ENCODE data around the gene UBE4B.

The UBE4B gene

DNA sequence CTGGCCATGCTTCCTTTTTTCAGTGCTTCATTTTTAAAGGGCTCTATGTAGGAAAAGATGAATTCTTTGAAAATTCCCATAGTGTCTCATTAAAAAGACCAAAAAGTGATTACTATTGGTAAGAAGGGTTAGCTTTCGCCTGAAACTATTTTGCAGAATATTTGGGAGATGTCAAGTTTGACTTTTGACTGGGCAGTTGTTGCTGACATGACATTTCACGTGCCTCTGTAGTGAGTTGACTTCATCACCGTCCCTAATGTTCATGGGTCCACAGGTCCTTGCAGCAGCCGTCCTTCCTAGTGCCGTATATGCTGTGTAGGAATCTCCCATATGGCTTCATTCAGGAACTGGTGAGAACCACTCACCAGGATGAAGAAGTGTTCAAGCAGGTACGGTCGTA, 88.9 kb downstream of the UBE4B start:
- no peaks in the 10 kb centered on the region for H3K9me3 ChIP-seq
- H3K27me3 ChIP-seq: no peaks in the 10 kb centered on the region
- no peaks in the 10 kb centered on the region for H3K36me3 ChIP-seq
- no peak for DNase-seq
- H3K4me3 ChIP-seq (ENCODE audit: low read depth, low read length): no peak overlapping the region
- H3K4me1 ChIP-seq: no peaks in the 10 kb centered on the region
- TF ChIP-seq, protein P1, sequence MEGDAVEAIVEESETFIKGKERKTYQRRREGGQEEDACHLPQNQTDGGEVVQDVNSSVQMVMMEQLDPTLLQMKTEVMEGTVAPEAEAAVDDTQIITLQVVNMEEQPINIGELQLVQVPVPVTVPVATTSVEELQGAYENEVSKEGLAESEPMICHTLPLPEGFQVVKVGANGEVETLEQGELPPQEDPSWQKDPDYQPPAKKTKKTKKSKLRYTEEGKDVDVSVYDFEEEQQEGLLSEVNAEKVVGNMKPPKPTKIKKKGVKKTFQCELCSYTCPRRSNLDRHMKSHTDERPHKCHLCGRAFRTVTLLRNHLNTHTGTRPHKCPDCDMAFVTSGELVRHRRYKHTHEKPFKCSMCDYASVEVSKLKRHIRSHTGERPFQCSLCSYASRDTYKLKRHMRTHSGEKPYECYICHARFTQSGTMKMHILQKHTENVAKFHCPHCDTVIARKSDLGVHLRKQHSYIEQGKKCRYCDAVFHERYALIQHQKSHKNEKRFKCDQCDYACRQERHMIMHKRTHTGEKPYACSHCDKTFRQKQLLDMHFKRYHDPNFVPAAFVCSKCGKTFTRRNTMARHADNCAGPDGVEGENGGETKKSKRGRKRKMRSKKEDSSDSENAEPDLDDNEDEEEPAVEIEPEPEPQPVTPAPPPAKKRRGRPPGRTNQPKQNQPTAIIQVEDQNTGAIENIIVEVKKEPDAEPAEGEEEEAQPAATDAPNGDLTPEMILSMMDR (IDR thresholded peaks at IDR 0.05; ENCODE audit: low read depth, low read length): no peak

DNA sequence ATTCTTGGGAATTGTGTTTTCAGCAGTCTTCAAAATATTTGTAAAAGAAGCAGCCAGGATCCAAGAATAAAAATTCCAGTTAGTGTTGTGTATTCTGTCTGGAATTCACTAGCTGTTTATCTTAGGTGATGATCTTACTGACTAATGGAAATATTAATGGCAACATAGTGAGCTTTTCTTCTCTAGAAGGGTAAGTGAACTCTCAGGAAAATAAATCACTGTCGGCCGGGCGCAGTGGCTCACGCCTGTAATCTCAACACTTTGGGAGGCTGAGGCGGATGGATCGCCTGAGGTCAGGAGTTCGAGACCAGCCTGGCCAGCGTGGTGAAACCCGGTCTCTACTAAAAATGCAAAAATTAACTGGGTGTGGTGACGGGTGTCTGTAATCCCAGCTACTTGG, 90.2 kb downstream of the UBE4B start:
- Histone ChIP-seq H3K4me1 (no peaks in the 10 kb centered on the region), H3K9me3 (no peaks in the 10 kb centered on the region), H3K27me3 (no peaks in the 10 kb centered on the region), H3K36me3 (no peaks in the 10 kb centered on the region), H3K4me3 (ENCODE audit: low read depth, low read length) (no peak overlapping the region)
- DNase-seq: peak; percentile 6
- TF ChIP-seq, protein P1 (IDR thresholded peaks at IDR 0.05; ENCODE audit: low read depth, low read length): no peak

DNA sequence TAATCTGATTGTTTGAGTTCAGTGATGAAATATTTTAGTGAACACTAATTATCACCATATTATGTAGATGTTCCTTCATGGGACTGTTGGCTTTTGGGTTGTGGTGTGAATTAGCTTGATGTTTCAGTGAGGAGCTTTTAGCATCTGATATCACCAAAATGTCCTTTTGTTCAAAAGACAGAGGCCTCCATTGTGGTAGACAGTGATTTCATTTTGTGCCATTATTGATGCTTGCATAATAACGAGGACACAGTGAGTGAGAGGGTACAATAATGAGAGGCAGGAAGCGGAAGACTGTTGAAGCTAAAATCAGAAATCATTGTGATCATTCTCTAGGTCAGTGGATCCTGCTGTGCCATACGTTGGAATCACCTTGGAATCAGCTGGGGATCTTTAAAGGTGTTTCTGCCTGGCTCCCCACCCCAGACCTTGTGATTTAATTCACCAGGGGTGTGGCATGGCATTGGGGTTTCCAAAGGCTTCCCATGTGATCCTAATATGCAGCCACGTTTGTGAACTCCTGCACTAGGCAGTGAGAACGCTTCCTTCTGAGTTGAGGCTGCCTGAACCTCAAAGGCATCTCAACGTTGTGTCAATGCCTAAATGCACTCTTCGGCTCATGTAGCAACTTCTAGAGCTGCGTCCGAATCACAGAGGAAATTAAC, 95.5 kb downstream of the UBE4B start:
- H3K4me1 ChIP-seq: no peaks in the 10 kb centered on the region
- TF ChIP-seq, protein P1 (IDR thresholded peaks at IDR 0.05; ENCODE audit: low read depth, low read length): no peak
- H3K4me3 ChIP-seq (ENCODE audit: low read depth, low read length): no peak overlapping the region
- H3K27me3 ChIP-seq: no peaks in the 10 kb centered on the region
- H3K36me3 ChIP-seq: no peaks in the 10 kb centered on the region
- no peak for DNase-seq
- no peaks in the 10 kb centered on the region for H3K9me3 ChIP-seq

DNA sequence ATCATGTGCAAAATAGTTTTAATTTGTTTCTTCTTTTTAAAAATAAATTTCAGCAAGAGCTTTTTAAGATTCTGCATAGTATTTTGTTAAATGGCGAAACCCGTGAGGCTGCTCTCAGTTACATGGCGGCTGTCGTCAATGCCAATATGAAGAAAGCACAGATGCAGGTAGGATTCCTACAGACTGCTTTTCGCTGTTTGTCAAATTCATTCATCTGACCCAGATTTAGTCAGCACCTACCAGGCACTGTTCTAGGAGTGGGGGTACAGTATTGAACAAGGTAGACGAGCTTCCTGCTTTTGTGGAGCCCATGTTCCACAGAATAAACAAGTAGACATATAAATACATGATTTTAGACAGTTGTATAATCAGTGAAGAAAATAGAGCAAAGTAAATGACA, 99.6 kb downstream of the UBE4B start:
- DNase-seq: no peak
- Histone ChIP-seq H3K27me3 (no peaks in the 10 kb centered on the region), H3K36me3 (no peaks in the 10 kb centered on the region), H3K4me3 (ENCODE audit: low read depth, low read length) (no peak overlapping the region), H3K9me3 (no peaks in the 10 kb centered on the region), H3K4me1 (no peaks in the 10 kb centered on the region)
- TF ChIP-seq, protein P1 (IDR thresholded peaks at IDR 0.05; ENCODE audit: low read depth, low read length): no peak

DNA sequence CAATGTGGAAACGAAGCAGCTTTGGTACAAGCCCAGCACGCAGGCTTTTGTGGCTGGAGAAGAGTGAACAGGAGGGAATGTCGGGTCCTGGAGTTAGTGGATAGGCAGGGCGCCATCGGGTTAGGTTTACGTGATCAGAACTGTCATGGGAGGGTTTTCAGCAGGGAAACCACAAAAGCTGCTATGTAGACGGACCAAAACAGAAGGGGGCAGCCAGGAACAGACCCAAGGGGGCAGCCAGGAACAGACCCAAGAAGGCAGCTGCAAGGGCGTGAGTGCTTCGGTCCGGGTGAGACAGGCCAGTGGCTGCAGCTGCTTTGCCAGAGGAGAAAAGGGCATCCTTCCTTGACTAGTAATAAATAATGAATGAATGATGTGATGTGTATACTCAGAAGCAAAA, 100.1 kb downstream of the UBE4B start:
- Histone ChIP-seq H3K4me3 (ENCODE audit: low read depth, low read length) (no peak overlapping the region), H3K4me1 (no peaks in the 10 kb centered on the region), H3K36me3 (no peaks in the 10 kb centered on the region), H3K27me3 (no peaks in the 10 kb centered on the region), H3K9me3 (no peaks in the 10 kb centered on the region)
- TF ChIP-seq, protein P1 (IDR thresholded peaks at IDR 0.05; ENCODE audit: low read depth, low read length): no peak
- DNase-seq: no peak

DNA sequence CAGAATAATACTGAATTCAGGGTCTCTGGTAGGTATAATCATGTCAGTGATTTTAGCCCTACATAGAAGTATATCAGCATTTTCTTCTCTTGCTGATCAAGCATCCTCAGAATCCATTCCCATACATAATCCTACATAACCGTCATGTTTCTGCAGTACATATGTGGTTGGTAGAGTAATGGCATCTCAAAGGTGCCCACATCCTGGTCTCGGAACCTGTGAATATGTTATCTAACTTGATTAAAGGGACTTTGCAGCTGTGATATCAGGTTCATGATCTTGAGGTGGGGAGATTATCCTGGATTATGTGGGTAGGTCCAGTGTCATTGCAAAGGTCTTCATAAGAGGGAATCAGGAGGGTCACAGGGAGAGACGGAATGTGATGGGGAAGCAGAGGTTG, 108.2 kb downstream of the UBE4B start:
- H3K4me3 ChIP-seq (ENCODE audit: low read depth, low read length): no peak overlapping the region
- TF ChIP-seq, protein P1 (IDR thresholded peaks at IDR 0.05; ENCODE audit: low read depth, low read length): no peak
- H3K36me3 ChIP-seq: no peaks in the 10 kb centered on the region
- no peaks in the 10 kb centered on the region for H3K27me3 ChIP-seq
- DNase-seq: no peak
- H3K9me3 ChIP-seq: no peaks in the 10 kb centered on the region
- no peaks in the 10 kb centered on the region for H3K4me1 ChIP-seq
